ENCODE data around the gene CTSO.

GRCh38 chr4:155878611-155879010 is 75.1 kb downstream of the CTSO start:
- TF ChIP-seq CTCF (conservative IDR thresholded peaks at IDR 0.05) = no peak
- TF ChIP-seq EZH2 (IDR thresholded peaks at IDR 0.05; ENCODE audit: low read depth) = no peak

Data from PC-9 (cell line).